Body of pancreas (tissue), 4 donors: ENCODE data around the gene KERA.
"Not testable (repeated sequence)": the region's sequence is repeated elsewhere in the genome, so short reads cannot be mapped to it uniquely, and the experiment has no call there.

Experiments
- POLR2A ChIP-seq, 3 donors: fragments of 450-650 bp; IDR thresholded peaks; one replicate each; pipeline ENCODE4 v1.6.1; 2016; ENCODE audit warnings: antibody characterized with exemption in 3 of 3, mild to moderate bottlenecking in 2 of 3
- TF ChIP-seq, protein P1 (sequence below), 7 experiments: fragments of 450-650 bp in 4 of 7; fragments of 200-600 bp in 3 of 7; sonication (generic) in 3 of 7; IDR thresholded peaks; one replicate each; pipeline ENCODE4 v1.5.1; 2016 to 2019; ENCODE audit warnings: antibody characterized with exemption in 7 of 7

DNA sequence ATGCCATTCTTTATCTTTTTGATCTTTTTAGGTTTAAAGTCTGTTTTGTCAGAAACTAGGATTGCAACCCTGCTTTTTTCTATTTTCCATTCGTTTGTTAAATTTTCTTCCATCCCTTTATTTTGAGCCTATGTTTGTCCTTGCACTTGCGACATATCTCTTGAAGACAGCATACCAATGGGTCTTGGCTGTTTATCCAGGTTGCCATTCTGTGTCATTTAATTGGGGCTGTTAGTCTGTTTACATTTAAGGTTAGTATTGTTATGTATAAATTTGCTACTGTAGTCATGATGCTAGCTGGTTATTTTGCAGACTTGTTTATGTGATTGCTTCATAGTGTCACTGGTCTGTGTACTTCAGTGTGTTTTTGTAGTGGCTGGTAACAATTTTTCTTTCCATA, 32.1 kb upstream of the KERA start:
- TF ChIP-seq, protein P1, sequence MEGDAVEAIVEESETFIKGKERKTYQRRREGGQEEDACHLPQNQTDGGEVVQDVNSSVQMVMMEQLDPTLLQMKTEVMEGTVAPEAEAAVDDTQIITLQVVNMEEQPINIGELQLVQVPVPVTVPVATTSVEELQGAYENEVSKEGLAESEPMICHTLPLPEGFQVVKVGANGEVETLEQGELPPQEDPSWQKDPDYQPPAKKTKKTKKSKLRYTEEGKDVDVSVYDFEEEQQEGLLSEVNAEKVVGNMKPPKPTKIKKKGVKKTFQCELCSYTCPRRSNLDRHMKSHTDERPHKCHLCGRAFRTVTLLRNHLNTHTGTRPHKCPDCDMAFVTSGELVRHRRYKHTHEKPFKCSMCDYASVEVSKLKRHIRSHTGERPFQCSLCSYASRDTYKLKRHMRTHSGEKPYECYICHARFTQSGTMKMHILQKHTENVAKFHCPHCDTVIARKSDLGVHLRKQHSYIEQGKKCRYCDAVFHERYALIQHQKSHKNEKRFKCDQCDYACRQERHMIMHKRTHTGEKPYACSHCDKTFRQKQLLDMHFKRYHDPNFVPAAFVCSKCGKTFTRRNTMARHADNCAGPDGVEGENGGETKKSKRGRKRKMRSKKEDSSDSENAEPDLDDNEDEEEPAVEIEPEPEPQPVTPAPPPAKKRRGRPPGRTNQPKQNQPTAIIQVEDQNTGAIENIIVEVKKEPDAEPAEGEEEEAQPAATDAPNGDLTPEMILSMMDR (IDR thresholded peaks at IDR 0.05) = not testable (repeated sequence)
- not testable (repeated sequence) for TF ChIP-seq POLR2A (IDR thresholded peaks at IDR 0.05)
